Endothelial cell (in vitro differentiated cells): ENCODE results near the gene GPRIN3. TPM values are rescaled to one million over a fixed set of nuclear protein-coding genes. Genes with fewer than 3 reads are reported as not detected.

Experiments
- DNase-seq: peaks from one replicate; pipeline ENCODE4 v3.0.0; 2021; ENCODE audit warnings: low spot score
- H3K27ac Mint-ChIP-seq: one replicate; pipeline ENCODE4 v1.8.0; 2021; ENCODE audit warnings: mixed read lengths, inconsistent platforms; ENCODE audit not compliant: unreplicated experiment
- H3K27me3 Mint-ChIP-seq: one replicate; pipeline ENCODE4 v1.8.0; 2021; ENCODE audit warnings: mild to moderate bottlenecking, moderate library complexity, mixed read lengths, inconsistent platforms; ENCODE audit not compliant: unreplicated experiment
- H3K36me3 Mint-ChIP-seq: one replicate; pipeline ENCODE4 v1.8.0; 2021; ENCODE audit warnings: mild to moderate bottlenecking, low read depth, mixed read lengths, inconsistent platforms; ENCODE audit not compliant: unreplicated experiment
- H3K4me1 Mint-ChIP-seq: one replicate; pipeline ENCODE4 v1.8.0; 2021; ENCODE audit warnings: mild to moderate bottlenecking, mixed read lengths, inconsistent platforms; ENCODE audit not compliant: unreplicated experiment
- H3K4me3 Mint-ChIP-seq: one replicate; pipeline ENCODE4 v1.8.0; 2021; ENCODE audit warnings: mild to moderate bottlenecking, mixed read lengths, inconsistent platforms; ENCODE audit not compliant: unreplicated experiment
- H3K9me3 Mint-ChIP-seq: one replicate; pipeline ENCODE4 v1.8.0; 2021; ENCODE audit warnings: mixed read lengths, inconsistent platforms; ENCODE audit not compliant: unreplicated experiment
- CTCF ChIP-seq: fragments of 200-600 bp; sonication (generic); IDR thresholded peaks from one replicate; pipeline ENCODE4 v1.5.0; 2021; ENCODE audit warnings: antibody characterized with exemption; ENCODE audit not compliant: unreplicated experiment
- total RNA-seq: library from RNA; stranded (reverse); fragmentation: NEBNext Ultra II Directional; extraction: Animal tissue kit (Norgen Biotek cat#: 25700); gene quantifications from one replicate; pipeline ENCODE4 v1.2.1, GENCODE V29; 2021; ENCODE audit not compliant: unreplicated experiment

Gene GPRIN3
- total RNA-seq, 1 donor from 2014 or later, result 8.9 TPM

GRCh38 chr4:89230271-89230670 lies 77.3 kb downstream of the GPRIN3 start:
- Mint-ChIP-seq H3K4me3 (no peak overlapping the region), H3K4me1 (peaks cover 3% of the 10 kb centered on the region), H3K27ac (no peak overlapping the region), H3K27me3 (no peaks in the 10 kb centered on the region), H3K9me3 (no peaks in the 10 kb centered on the region), H3K36me3 (no peaks in the 10 kb centered on the region)
- no peak for DNase-seq
- TF ChIP-seq CTCF, result no peak

- H3K27ac Mint-ChIP-seq, result no peak overlapping the region
- no peaks in the 10 kb centered on the region for H3K27me3 Mint-ChIP-seq
- peak; percentile 83 for DNase-seq
- TF ChIP-seq CTCF, result peak; percentile 68
- H3K9me3 Mint-ChIP-seq, result no peaks in the 10 kb centered on the region
- H3K4me1 Mint-ChIP-seq, result peaks cover 3% of the 10 kb centered on the region
- H3K4me3 Mint-ChIP-seq, result no peak overlapping the region
- no peaks in the 10 kb centered on the region for H3K36me3 Mint-ChIP-seq
These were observed 80.7 kb downstream of the GPRIN3 start for GRCh38 chr4:89226665-89227574.

- no peak for DNase-seq
- Mint-ChIP-seq H3K9me3 (no peaks in the 10 kb centered on the region), H3K27me3 (no peaks in the 10 kb centered on the region), H3K36me3 (no peaks in the 10 kb centered on the region), H3K27ac (no peak overlapping the region), H3K4me3 (no peak overlapping the region), H3K4me1 (peaks cover 12% of the 10 kb centered on the region)
- no peak for TF ChIP-seq CTCF
These were observed 85.4 kb downstream of the GPRIN3 start for GRCh38 chr4:89222170-89222569.

- no peak for DNase-seq
- H3K27me3 Mint-ChIP-seq, result no peaks in the 10 kb centered on the region
- no peak for TF ChIP-seq CTCF
- peaks cover 11% of the 10 kb centered on the region for H3K4me1 Mint-ChIP-seq
- H3K9me3 Mint-ChIP-seq, result no peaks in the 10 kb centered on the region
- H3K36me3 Mint-ChIP-seq, result no peaks in the 10 kb centered on the region
- no peak overlapping the region for H3K4me3 Mint-ChIP-seq
- no peak overlapping the region for H3K27ac Mint-ChIP-seq
These were observed 86.3 kb downstream of the GPRIN3 start for GRCh38 chr4:89221167-89221867.

GRCh38 chr4:89218587-89218986 lies 89.0 kb downstream of the GPRIN3 start:
- H3K27ac Mint-ChIP-seq, result no peak overlapping the region
- no peaks in the 10 kb centered on the region for H3K9me3 Mint-ChIP-seq

More at GRCh38 chr4:89218587-89218986, 89.0 kb downstream of the GPRIN3 start:
- H3K4me3 Mint-ChIP-seq, result no peak overlapping the region
- H3K27me3 Mint-ChIP-seq, result no peaks in the 10 kb centered on the region
- no peak for DNase-seq
- H3K4me1 Mint-ChIP-seq, result peaks cover 11% of the 10 kb centered on the region
- H3K36me3 Mint-ChIP-seq, result no peaks in the 10 kb centered on the region
- TF ChIP-seq CTCF, result no peak
